HEK293 (cell line): ENCODE data around the gene SLFN11.

Source experiments
- AEBP2 ChIP-seq: fragments of 450-650 bp; formaldehyde crosslinking; IDR thresholded peaks from 2 replicates; pipeline ENCODE4 v1.5.1; 2016; ENCODE audit warnings: missing biosample characterization, missing genetic modification characterization, borderline replicate concordance
- BCL11B ChIP-seq: fragments of 450-650 bp; formaldehyde crosslinking; IDR thresholded peaks from 2 replicates; pipeline ENCODE4 v1.5.1; 2016; ENCODE audit warnings: low read depth, missing biosample characterization, missing genetic modification characterization
- GFI1B ChIP-seq: fragments of 450-650 bp; formaldehyde crosslinking; IDR thresholded peaks from 2 replicates; pipeline ENCODE4 v1.5.1; 2016; ENCODE audit warnings: missing biosample characterization, missing genetic modification characterization
- HOXA7 ChIP-seq: sonication (generic); formaldehyde crosslinking; IDR thresholded peaks from 2 replicates; pipeline ENCODE4 v1.8.1; 2022; ENCODE audit warnings: missing genetic modification reagents, borderline replicate concordance
- HOXD13 ChIP-seq: sonication (generic); formaldehyde crosslinking; IDR thresholded peaks from 2 replicates; pipeline ENCODE4 v1.8.0; 2022; ENCODE audit warnings: missing genetic modification reagents, borderline replicate concordance
- KLF1 ChIP-seq: fragments of 450-650 bp; formaldehyde crosslinking; IDR thresholded peaks from 2 replicates; pipeline ENCODE4 v1.5.1; 2016; ENCODE audit warnings: missing biosample characterization, missing genetic modification characterization
- MEIS1 ChIP-seq: sonication (generic); formaldehyde crosslinking; IDR thresholded peaks from 2 replicates; pipeline ENCODE4 v1.8.1; 2022; ENCODE audit warnings: missing genetic modification reagents, mild to moderate bottlenecking, borderline replicate concordance
- MYNN ChIP-seq: fragments of 450-650 bp; formaldehyde crosslinking; IDR thresholded peaks from 2 replicates; pipeline ENCODE4 v1.5.1; 2016; ENCODE audit warnings: missing biosample characterization, missing genetic modification characterization, borderline replicate concordance
- SALL2 ChIP-seq: fragments of 450-650 bp; formaldehyde crosslinking; IDR thresholded peaks from 2 replicates; pipeline ENCODE4 v1.5.0; 2017; ENCODE audit warnings: missing biosample characterization, mild to moderate bottlenecking, missing genetic modification characterization, borderline replicate concordance
- ZBTB48 ChIP-seq: fragments of 450-650 bp; formaldehyde crosslinking; IDR thresholded peaks from 2 replicates; pipeline ENCODE4 v1.5.1; 2016; ENCODE audit warnings: missing biosample characterization, missing genetic modification characterization
- ZNF114 ChIP-seq: fragments of 450-650 bp; formaldehyde crosslinking; IDR thresholded peaks from 2 replicates; pipeline ENCODE4 v1.5.0; 2017; ENCODE audit warnings: missing biosample characterization, missing genetic modification characterization
- ZNF146 ChIP-seq: fragments of 450-650 bp; formaldehyde crosslinking; IDR thresholded peaks from 2 replicates; pipeline ENCODE4 v1.5.1; 2016; ENCODE audit warnings: missing biosample characterization, missing genetic modification characterization
- ZNF2 ChIP-seq: fragments of 450-650 bp; formaldehyde crosslinking; IDR thresholded peaks from 2 replicates; pipeline ENCODE4 v1.5.1; 2016; ENCODE audit warnings: missing biosample characterization, missing genetic modification characterization
- ZNF202 ChIP-seq: fragments of 450-650 bp; formaldehyde crosslinking; IDR thresholded peaks from 2 replicates; pipeline ENCODE4 v1.5.1; 2016; ENCODE audit warnings: missing biosample characterization, missing genetic modification characterization, borderline replicate concordance
- ZNF223 ChIP-seq: fragments of 450-650 bp; formaldehyde crosslinking; IDR thresholded peaks from 2 replicates; pipeline ENCODE4 v1.5.1; 2016; ENCODE audit warnings: missing biosample characterization, missing genetic modification characterization
- ZNF23 ChIP-seq: fragments of 450-650 bp; formaldehyde crosslinking; IDR thresholded peaks from 2 replicates; pipeline ENCODE4 v1.5.1; 2016; ENCODE audit warnings: missing biosample characterization, missing genetic modification characterization, borderline replicate concordance
- ZNF324 ChIP-seq: fragments of 450-650 bp; formaldehyde crosslinking; IDR thresholded peaks from 2 replicates; pipeline ENCODE4 v1.5.1; 2016; ENCODE audit warnings: missing biosample characterization, missing genetic modification characterization
- ZNF350 ChIP-seq: fragments of 450-650 bp; formaldehyde crosslinking; IDR thresholded peaks from 2 replicates; pipeline ENCODE4 v1.5.0; 2017; ENCODE audit warnings: missing biosample characterization, mild to moderate bottlenecking, missing genetic modification characterization
- ZNF391 ChIP-seq: fragments of 450-650 bp; formaldehyde crosslinking; IDR thresholded peaks from 2 replicates; pipeline ENCODE4 v1.5.1; 2016; ENCODE audit warnings: low read depth, missing biosample characterization, missing genetic modification characterization, borderline replicate concordance
- ZNF398 ChIP-seq: fragments of 450-650 bp; formaldehyde crosslinking; IDR thresholded peaks from 2 replicates; pipeline ENCODE4 v1.5.1; 2017; ENCODE audit warnings: missing biosample characterization, missing genetic modification characterization
- ZNF433 ChIP-seq: fragments of 450-650 bp; formaldehyde crosslinking; IDR thresholded peaks from 2 replicates; pipeline ENCODE4 v1.5.1; 2016; ENCODE audit warnings: missing biosample characterization, missing genetic modification characterization, low read depth
- ZNF513 ChIP-seq: fragments of 450-650 bp; IDR thresholded peaks from 2 replicates; pipeline ENCODE4 v1.5.1; 2018; ENCODE audit warnings: missing biosample characterization, missing genetic modification characterization
- ZNF544 ChIP-seq: fragments of 450-650 bp; formaldehyde crosslinking; IDR thresholded peaks from 2 replicates; pipeline ENCODE4 v1.5.0; 2017; ENCODE audit warnings: missing biosample characterization, missing genetic modification characterization
- ZNF585B ChIP-seq: fragments of 450-650 bp; formaldehyde crosslinking; IDR thresholded peaks from 2 replicates; pipeline ENCODE4 v1.5.1; 2016; ENCODE audit warnings: missing biosample characterization, missing genetic modification characterization
- ZNF596 ChIP-seq: fragments of 450-650 bp; IDR thresholded peaks from 2 replicates; pipeline ENCODE4 v1.5.0; 2018; ENCODE audit warnings: missing biosample characterization, mild to moderate bottlenecking, missing genetic modification characterization, moderate library complexity
- ZNF600 ChIP-seq: fragments of 450-650 bp; formaldehyde crosslinking; IDR thresholded peaks from 2 replicates; pipeline ENCODE4 v1.5.1; 2016; ENCODE audit warnings: missing biosample characterization, missing genetic modification characterization
- ZNF626 ChIP-seq: fragments of 450-650 bp; sonication (Bioruptor Pico); formaldehyde crosslinking; IDR thresholded peaks from 2 replicates; pipeline ENCODE4 v1.5.1; 2018; ENCODE audit warnings: missing biosample characterization, missing genetic modification characterization, inconsistent platforms
- ZNF654 ChIP-seq: fragments of 450-650 bp; formaldehyde crosslinking; IDR thresholded peaks from 2 replicates; pipeline ENCODE4 v1.5.1; 2016; ENCODE audit warnings: low read depth, missing biosample characterization, missing genetic modification characterization
- ZNF670 ChIP-seq: fragments of 450-650 bp; formaldehyde crosslinking; IDR thresholded peaks from 2 replicates; pipeline ENCODE4 v1.5.1; 2016; ENCODE audit warnings: missing biosample characterization, missing genetic modification characterization, low read depth
- ZNF704 ChIP-seq: fragments of 450-650 bp; formaldehyde crosslinking; IDR thresholded peaks from 2 replicates; pipeline ENCODE4 v1.5.1; 2016; ENCODE audit warnings: missing biosample characterization, missing genetic modification characterization
- ZNF76 ChIP-seq: fragments of 450-650 bp; formaldehyde crosslinking; IDR thresholded peaks from 2 replicates; pipeline ENCODE4; 2016; ENCODE audit warnings: low read depth, missing biosample characterization, missing genetic modification characterization, borderline replicate concordance
- ZNF785 ChIP-seq: fragments of 450-650 bp; formaldehyde crosslinking; IDR thresholded peaks from 2 replicates; pipeline ENCODE4 v1.5.1; 2016; ENCODE audit warnings: missing biosample characterization, missing genetic modification characterization
- ZNF843 ChIP-seq: fragments of 450-650 bp; formaldehyde crosslinking; IDR thresholded peaks from 2 replicates; pipeline ENCODE4 v1.5.1; 2016; ENCODE audit warnings: missing biosample characterization, missing genetic modification characterization
- ZSCAN23 ChIP-seq: fragments of 450-650 bp; formaldehyde crosslinking; IDR thresholded peaks from 2 replicates; pipeline ENCODE4 v1.5.1; 2016; ENCODE audit warnings: missing biosample characterization, missing genetic modification characterization
- ZSCAN4 ChIP-seq: fragments of 450-650 bp; formaldehyde crosslinking; IDR thresholded peaks from 2 replicates; pipeline ENCODE4 v1.5.1; 2017; ENCODE audit warnings: missing biosample characterization, missing genetic modification characterization

Gene SLFN11

GRCh38 chr17:35373534-35373983 is at the start of gene SLFN11 (continued):
- TF ChIP-seq BCL11B (tag by site-specific recombination) (0 out of 2 replicates have a peak, but pooled peaks have one; percentile 52), ZNF398 (tag by site-specific recombination) (peak; percentile 88), ZNF114 (no peak), ZNF202 (tag by site-specific recombination) (no peak), ZNF513 (tag by site-specific recombination) (no peak), ZNF76 (tag by site-specific recombination) (peak; percentile 56), ZNF843 (tag by site-specific recombination) (0 out of 2 replicates have a peak, but pooled peaks have one; percentile 49), ZBTB48 (tag by site-specific recombination) (peak; percentile 66; the same call in 1 of the 2 replicates), ZNF600 (tag by site-specific recombination) (peak; percentile 61), SALL2 (tag by site-specific recombination) (no peak), HOXA7 (CRISPR knock-in tag) (no peak), ZNF626 (tag by site-specific recombination) (no peak), ZNF223 (tag by site-specific recombination) (no peak), HOXD13 (no peak; the same call in 1 of the 2 replicates), ZNF596 (tag by site-specific recombination) (0 out of 2 replicates have a peak, but pooled peaks have one; percentile 32), MYNN (no peak), MEIS1 (CRISPR knock-in tag) (no peak), ZNF654 (tag by site-specific recombination) (no peak), ZSCAN23 (tag by site-specific recombination) (0 out of 2 replicates have a peak, but pooled peaks have one; percentile 1), ZNF146 (tag by site-specific recombination) (0 out of 2 replicates have a peak, but pooled peaks have one; percentile 50), GFI1B (no peak), KLF1 (tag by site-specific recombination) (peak; percentile 53; the same call in 1 of the 2 replicates), ZSCAN4 (no peak), AEBP2 (tag by site-specific recombination) (no peak), ZNF670 (tag by site-specific recombination) (no peak), ZNF433 (tag by site-specific recombination) (no peak), ZNF350 (tag by site-specific recombination) (no peak), ZNF585B (tag by site-specific recombination) (no peak), ZNF2 (tag by site-specific recombination) (peak; percentile 10; the same call in 1 of the 2 replicates), ZNF324 (tag by site-specific recombination) (peak; percentile 55; the same call in 1 of the 2 replicates), ZNF704 (tag by site-specific recombination) (no peak), ZNF785 (tag by site-specific recombination) (no peak), ZNF391 (no peak), ZNF544 (no peak), ZNF23 (no peak)
